GM12873 (cell line): ENCODE data around the gene MCOLN3.

Source experiments
- CTCF ChIP-seq: IDR thresholded peaks from 2 replicates; pipeline ENCODE4 v1.5.1; 2012; ENCODE audit warnings: low read depth, mild to moderate bottlenecking, moderate library complexity, low read length, control low read depth; ENCODE audit not compliant: insufficient read depth; ENCODE audit errors: missing control alignments

MCOLN3 gene

GRCh38 chr1:85047472-85048295 is 616 bp downstream of the MCOLN3 start:
- no peak for TF ChIP-seq CTCF

GRCh38 chr1:85047144-85047471 is 1.2 kb downstream of the MCOLN3 start:
- TF ChIP-seq CTCF, result no peak

- no peak for TF ChIP-seq CTCF
Observed at GRCh38 chr1:85042413-85042812, 5.9 kb downstream of the MCOLN3 start.

GRCh38 chr1:85041793-85042192 is 6.5 kb downstream of the MCOLN3 start:
- TF ChIP-seq CTCF, result no peak

- no peak for TF ChIP-seq CTCF
Observed at GRCh38 chr1:85033221-85033620, 15.1 kb downstream of the MCOLN3 start.

- no peak for TF ChIP-seq CTCF
Observed at GRCh38 chr1:85030536-85030935, 17.8 kb downstream of the MCOLN3 start.

- TF ChIP-seq CTCF, result no peak
Observed at GRCh38 chr1:85028151-85028550, 20.1 kb downstream of the MCOLN3 start.
